CD14-positive monocyte (primary cell): Measurements from ENCODE around the gene FBXL13. TPM values are rescaled to one million over a fixed set of nuclear protein-coding genes. Genes with fewer than 3 reads are reported as not detected.
A peak's percentile ranks its signal among the peaks of the same experiment; 100 is the strongest.
"Not testable (repeated sequence)": the region's sequence is repeated elsewhere in the genome, so short reads cannot be mapped to it uniquely, and the experiment has no call there.

Experiments
- DNase-seq, 3 donors: peaks; one replicate each; pipeline ENCODE4 v3.0.0-alpha.2; 2011 to 2022
- H2AFZ ChIP-seq: 2 replicates; pipeline ENCODE4 v1.6.0; 2012; ENCODE audit warnings: mild to moderate bottlenecking, low read depth, low read length, inconsistent platforms; ENCODE audit not compliant: insufficient read depth, poor library complexity, severe bottlenecking
- H3K27ac ChIP-seq, 2 donors: 1 replicate in 1 of 2; 2 replicates in 1 of 2; pipeline ENCODE4 v1.5.1; 2012 to 2013; ENCODE audit warnings: low read length in 2 of 2, control low read depth in 1 of 2, inconsistent platforms in 1 of 2, low read depth in 1 of 2, mild to moderate bottlenecking in 1 of 2
- H3K27me3 ChIP-seq, 2 donors: one replicate each; pipeline versions ENCODE4 v1.6.0 to v1.6.1; 2011 to 2013; ENCODE audit warnings: low read length in 2 of 2; ENCODE audit not compliant: control insufficient read depth in 2 of 2, insufficient read depth in 2 of 2
- H3K36me3 ChIP-seq, 2 donors: replicated peaks in 1 of 2; 1 replicate in 1 of 2; 2 replicates in 1 of 2; pipeline versions ENCODE4 v1.5.1 to v1.6.1; 2012 to 2013; ENCODE audit warnings: low read length in 2 of 2, control low read depth in 1 of 2, inconsistent platforms in 1 of 2, mild to moderate bottlenecking in 1 of 2; ENCODE audit not compliant: insufficient read depth in 2 of 2, control insufficient read depth in 1 of 2
- H3K4me1 ChIP-seq, 2 donors: 1 replicate in 1 of 2; 2 replicates in 1 of 2; pipeline versions ENCODE4 v1.5.1 to v1.6.1; 2012 to 2013; ENCODE audit warnings: low read length in 2 of 2, control low read depth in 1 of 2, inconsistent platforms in 1 of 2, mild to moderate bottlenecking in 1 of 2, moderate library complexity in 1 of 2; ENCODE audit not compliant: insufficient read depth in 2 of 2, control insufficient read depth in 1 of 2
- H3K4me2 ChIP-seq: replicated peaks from 2 replicates; pipeline ENCODE3; 2012; ENCODE audit warnings: low read length, moderate library complexity, mild to moderate bottlenecking; ENCODE audit not compliant: poor library complexity, severe bottlenecking; ENCODE audit errors: extremely low read depth
- H3K4me3 ChIP-seq, 3 experiments: fragments of 200-600 bp in 1 of 3; sonication (generic) in 1 of 3; replicated peaks in 1 of 3; 1 replicate in 2 of 3; 2 replicates in 1 of 3; pipeline ENCODE4 v1.5.1; 2011 to 2013; ENCODE audit warnings: low read length in 3 of 3, mild to moderate bottlenecking in 3 of 3, control low read depth in 2 of 3, low read depth in 2 of 3, inconsistent platforms in 1 of 3, moderate library complexity in 1 of 3
- H3K79me2 ChIP-seq: 2 replicates; pipeline ENCODE4 v1.6.0; 2012; ENCODE audit warnings: mild to moderate bottlenecking, control low read depth, inconsistent platforms, low read length, moderate library complexity; ENCODE audit not compliant: insufficient read depth
- H3K9ac ChIP-seq: 2 replicates; pipeline ENCODE4 v1.6.0; 2017; ENCODE audit warnings: low read length, mild to moderate bottlenecking; ENCODE audit not compliant: insufficient read depth, poor library complexity, severe bottlenecking
- H3K9me3 ChIP-seq, 2 donors: replicated peaks in 1 of 2; 1 replicate in 1 of 2; 2 replicates in 1 of 2; pipeline versions ENCODE4 v1.5.1 to v1.6.1; 2012 to 2013; ENCODE audit warnings: low read length in 2 of 2, control low read depth in 1 of 2; ENCODE audit not compliant: control insufficient read depth in 1 of 2, insufficient read depth in 1 of 2
- H4K20me1 ChIP-seq: 2 replicates; pipeline ENCODE4 v1.6.0; 2012; ENCODE audit warnings: mild to moderate bottlenecking, low read length, control low read depth, moderate library complexity; ENCODE audit not compliant: insufficient read depth
- H3K27ac Mint-ChIP-seq, 7 donors: one replicate each; pipeline ENCODE4 v1.8.0; 2020; ENCODE audit warnings: mild to moderate bottlenecking in 7 of 7, mixed read lengths in 7 of 7, moderate library complexity in 6 of 7, inconsistent platforms in 2 of 7
- H3K27me3 Mint-ChIP-seq, 3 donors: one replicate each; pipeline ENCODE4 v1.8.0; 2021 to 2022; ENCODE audit warnings: low read depth in 3 of 3, mild to moderate bottlenecking in 3 of 3, mixed read lengths in 3 of 3, moderate library complexity in 3 of 3, inconsistent platforms in 1 of 3
- H3K36me3 Mint-ChIP-seq, 2 donors: one replicate each; pipeline ENCODE4 v1.8.0; 2020; ENCODE audit warnings: mixed read lengths in 2 of 2, inconsistent platforms in 1 of 2, mild to moderate bottlenecking in 1 of 2
- H3K4me1 Mint-ChIP-seq: one replicate; pipeline ENCODE4 v1.8.0; 2020; ENCODE audit warnings: mild to moderate bottlenecking, mixed read lengths
- H3K4me3 Mint-ChIP-seq, 2 donors: one replicate each; pipeline ENCODE4 v1.8.0; 2020; ENCODE audit warnings: mild to moderate bottlenecking in 2 of 2, mixed read lengths in 2 of 2, moderate library complexity in 1 of 2
- H3K9me3 Mint-ChIP-seq, 7 donors: one replicate each; pipeline ENCODE4 v1.8.0; 2020 to 2022; ENCODE audit warnings: mixed read lengths in 7 of 7, mild to moderate bottlenecking in 6 of 7, moderate library complexity in 6 of 7, inconsistent platforms in 2 of 7
- WGBS: methylation state at CpG from one replicate; pipeline ENCODE4 v1.1.5; 2013; ENCODE audit warnings: missing lambda C conversion rate; ENCODE audit not compliant: insufficient coverage; 5-methylcytosine and 5-hydroxymethylcytosine counted together
- intact Hi-C, 2 donors: fragments of 100-400 bp; cut with micrococcal nuclease; formaldehyde crosslinking; loops; one replicate each; pipeline versions ENCODE4 v1.15.0 to v1.15.1; 2023
- polyA plus RNA-seq, 3 donors: library from polyadenylated mRNA; depleted of rRNA in 1 of 3; unstranded in 2 of 3; stranded (reverse) in 1 of 3; fragments of 300-500 nt in 2 of 3; fragments of >200 nt in 1 of 3; fragmentation: Illumina TruSeq in 2 of 3; gene quantifications; 1 replicate in 2 of 3; 2 replicates in 1 of 3; pipeline ENCODE4 v1.2.3, GENCODE V29; 2012 to 2021
- TF ChIP-seq, protein P1 (sequence below): fragments of 200-600 bp; IDR thresholded peaks from one replicate; pipeline ENCODE4 v1.8.0; 2022; ENCODE audit warnings: antibody characterized with exemption, mild to moderate bottlenecking

Gene FBXL13
- polyA plus RNA-seq, 3 donors, result 0.05 TPM; not detected in 2

DNA sequence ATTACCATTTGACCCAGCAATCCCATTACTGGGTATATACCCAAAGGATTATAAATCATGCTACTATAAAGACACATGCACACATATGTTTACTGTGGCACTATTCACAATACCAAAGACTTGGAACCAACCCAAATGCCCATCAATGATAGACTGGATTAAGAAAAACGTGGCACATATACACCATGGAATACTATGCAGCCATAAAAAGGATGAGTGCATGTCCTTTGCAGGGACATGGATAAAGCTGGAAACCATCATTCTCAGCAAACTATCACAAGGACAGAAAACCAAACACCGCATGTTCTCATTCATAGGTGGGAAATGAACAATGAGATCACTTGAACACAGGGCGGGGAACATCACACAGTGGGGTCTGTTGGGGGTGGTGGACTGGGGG, 116.6 kb downstream of the FBXL13 start:
- H3K9me3 ChIP-seq, H4K20me1 ChIP-seq, intact Hi-C loops, H3K27ac Mint-ChIP-seq, H3K9ac ChIP-seq, H3K27me3 ChIP-seq, H3K27me3 Mint-ChIP-seq, H3K4me3 Mint-ChIP-seq, DNase-seq, H2AFZ ChIP-seq, H3K4me2 ChIP-seq, H3K27ac ChIP-seq, H3K36me3 ChIP-seq, H3K4me3 ChIP-seq, H3K79me2 ChIP-seq: not testable (repeated sequence)
- peaks cover 17% of the 10 kb centered on the region for H3K4me1 Mint-ChIP-seq
- peaks cover 19 to 36% (median 28%) of the 10 kb centered on the region in 7 donors for H3K9me3 Mint-ChIP-seq
- WGBS, result no CpG with 5 or more reads among the region's 3 CpGs
- H3K36me3 Mint-ChIP-seq, result peaks cover 7 to 13% of the 10 kb centered on the region in 2 donors
- H3K4me1 ChIP-seq, result peaks cover 9 to 12% of the 10 kb centered on the region in 2 donors

DNA sequence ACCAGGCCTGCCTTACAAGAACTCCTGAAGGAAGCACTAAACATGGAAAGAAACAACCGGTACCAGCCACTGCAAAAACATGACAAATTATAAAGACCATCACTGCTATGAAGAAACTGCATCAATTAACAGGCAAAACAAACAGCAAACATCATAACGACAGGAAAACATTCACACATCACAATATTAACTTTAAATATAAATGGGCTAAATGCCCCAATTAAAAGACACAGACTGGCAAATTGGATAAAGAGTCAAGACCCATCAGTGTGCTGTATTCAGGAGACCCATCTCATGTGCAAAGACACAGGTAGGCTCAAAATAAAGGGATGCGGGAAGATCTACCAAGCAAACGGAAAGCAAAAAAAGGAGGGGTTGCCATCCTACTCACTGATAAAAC, 120.2 kb downstream of the FBXL13 start:
- Mint-ChIP-seq H3K4me1 (peaks cover 28% of the 10 kb centered on the region), H3K36me3 (peaks cover 7 to 13% of the 10 kb centered on the region in 2 donors), H3K9me3 (peaks cover 19 to 34% (median 28%) of the 10 kb centered on the region in 7 donors), H3K27ac (peak overlapping the region in 3 of 7 donors; percentile 54 to 84 (median 83))
- H3K79me2 ChIP-seq, H3K27me3 ChIP-seq, H2AFZ ChIP-seq, H3K36me3 ChIP-seq, DNase-seq, H3K9ac ChIP-seq, H3K27ac ChIP-seq, H3K4me3 Mint-ChIP-seq, H3K9me3 ChIP-seq, intact Hi-C loops, H4K20me1 ChIP-seq, H3K27me3 Mint-ChIP-seq, H3K4me3 ChIP-seq, H3K4me2 ChIP-seq: not testable (repeated sequence)
- H3K4me1 ChIP-seq, result peaks cover 16 to 23% of the 10 kb centered on the region in 2 donors
- WGBS, result no CpG with 5 or more reads among the region's 4 CpGs

DNA sequence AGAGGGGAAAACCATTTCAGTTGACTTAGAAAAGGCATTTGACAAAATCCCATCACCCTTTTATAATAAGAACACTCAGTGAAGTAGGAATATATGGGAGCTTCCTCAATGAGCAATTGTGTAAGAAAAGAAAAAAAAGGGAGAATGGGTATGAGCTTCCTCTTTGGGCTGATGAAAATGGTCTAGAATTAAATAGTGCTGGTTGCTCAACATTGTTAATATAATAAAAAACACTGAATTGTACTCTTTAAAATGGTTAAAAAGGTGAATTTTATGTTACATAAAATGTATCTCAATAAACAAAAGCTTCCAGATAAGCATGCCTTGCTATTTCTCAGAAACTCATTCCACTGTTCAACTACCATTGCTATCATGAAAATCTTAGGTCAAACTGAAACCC, 121.2 kb downstream of the FBXL13 start:
- Histone ChIP-seq H4K20me1 (no peaks in the 10 kb centered on the region), H3K9ac (no peak overlapping the region), H3K4me2 (peak overlapping the region; percentile 23), H3K27me3 (no peaks in the 10 kb centered on the region), H3K79me2 (no peaks in the 10 kb centered on the region), H3K4me3 (peak overlapping the region in 1 of 3 experiments; percentile 39), H2AFZ (no peak overlapping the region), H3K27ac (peak overlapping the region in 1 of 2 donors; percentile 10), H3K4me1 (peaks cover 16 to 23% of the 10 kb centered on the region in 2 donors), H3K9me3 (no peaks in the 10 kb centered on the region), H3K36me3 (no peaks in the 10 kb centered on the region)
- Mint-ChIP-seq H3K36me3 (peaks cover 7 to 13% of the 10 kb centered on the region in 2 donors), H3K4me1 (peaks cover 28% of the 10 kb centered on the region), H3K4me3 (peak overlapping the region in 1 of 2 donors; percentile 64), H3K9me3 (peaks cover 19 to 34% (median 28%) of the 10 kb centered on the region in 7 donors), H3K27ac (peak overlapping the region in 5 of 7 donors; percentile 0 to 83 (median 31)), H3K27me3 (no peaks in the 10 kb centered on the region)
- DNase-seq, result peak in 2 of 3 donors; percentile 18 to 34
- TF ChIP-seq, protein P1, sequence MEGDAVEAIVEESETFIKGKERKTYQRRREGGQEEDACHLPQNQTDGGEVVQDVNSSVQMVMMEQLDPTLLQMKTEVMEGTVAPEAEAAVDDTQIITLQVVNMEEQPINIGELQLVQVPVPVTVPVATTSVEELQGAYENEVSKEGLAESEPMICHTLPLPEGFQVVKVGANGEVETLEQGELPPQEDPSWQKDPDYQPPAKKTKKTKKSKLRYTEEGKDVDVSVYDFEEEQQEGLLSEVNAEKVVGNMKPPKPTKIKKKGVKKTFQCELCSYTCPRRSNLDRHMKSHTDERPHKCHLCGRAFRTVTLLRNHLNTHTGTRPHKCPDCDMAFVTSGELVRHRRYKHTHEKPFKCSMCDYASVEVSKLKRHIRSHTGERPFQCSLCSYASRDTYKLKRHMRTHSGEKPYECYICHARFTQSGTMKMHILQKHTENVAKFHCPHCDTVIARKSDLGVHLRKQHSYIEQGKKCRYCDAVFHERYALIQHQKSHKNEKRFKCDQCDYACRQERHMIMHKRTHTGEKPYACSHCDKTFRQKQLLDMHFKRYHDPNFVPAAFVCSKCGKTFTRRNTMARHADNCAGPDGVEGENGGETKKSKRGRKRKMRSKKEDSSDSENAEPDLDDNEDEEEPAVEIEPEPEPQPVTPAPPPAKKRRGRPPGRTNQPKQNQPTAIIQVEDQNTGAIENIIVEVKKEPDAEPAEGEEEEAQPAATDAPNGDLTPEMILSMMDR, result no peak
- intact Hi-C loops, result no loop called here
